Esophagus muscularis mucosa (tissue), 4 donors: Measurements from ENCODE around the gene COL25A1. TPM values are rescaled to one million over a fixed set of nuclear protein-coding genes. Genes with fewer than 3 reads are reported as not detected.

Experiments used
- DNase-seq: peaks from one replicate; pipeline ENCODE4 v3.0.0-alpha.2; 2017; ENCODE audit errors: extremely low spot score
- H3K27ac ChIP-seq, 4 donors: fragments of 200-600 bp; sonication (generic); replicated peaks in 1 of 4; 1 replicate in 3 of 4; 2 replicates in 1 of 4; pipeline ENCODE4 v1.5.1; 2016 to 2019; ENCODE audit warnings: mild to moderate bottlenecking in 1 of 4
- H3K27me3 ChIP-seq, 4 donors: fragments of 200-600 bp; sonication (generic); one replicate each; pipeline versions ENCODE4 v1.5.1 to v1.6.0; 2016 to 2019
- H3K36me3 ChIP-seq, 4 donors: fragments of 200-600 bp; sonication (generic); one replicate each; pipeline ENCODE4 v1.5.1; 2016 to 2019
- H3K4me1 ChIP-seq, 4 donors: fragments of 200-600 bp; sonication (generic); one replicate each; pipeline ENCODE4 v1.5.1; 2016 to 2019
- H3K4me3 ChIP-seq, 4 donors: fragments of 200-600 bp; sonication (generic); 1 replicate in 2 of 4; 2 replicates in 2 of 4; pipeline ENCODE4 v1.5.1; 2016 to 2019; ENCODE audit warnings: mild to moderate bottlenecking in 4 of 4, moderate library complexity in 1 of 4
- H3K9me3 ChIP-seq, 4 donors: fragments of 200-600 bp; sonication (generic); 1 replicate in 3 of 4; 2 replicates in 1 of 4; pipeline ENCODE4 v1.5.1; 2016 to 2019
- CTCF ChIP-seq, 3 experiments: fragments of 200-600 bp in 2 of 3; fragments of 450-650 bp in 1 of 3; sonication (generic) in 2 of 3; IDR thresholded peaks; one replicate each; pipeline ENCODE4 v1.5.1; 2017 to 2019; ENCODE audit warnings: antibody characterized with exemption in 3 of 3, mild to moderate bottlenecking in 2 of 3, moderate library complexity in 1 of 3
- EP300 ChIP-seq: sonication (generic); formaldehyde crosslinking; IDR thresholded peaks from one replicate; pipeline ENCODE4 v1.6.1; 2017; ENCODE audit warnings: antibody characterized with exemption
- POLR2A ChIP-seq: fragments of 450-650 bp; IDR thresholded peaks from one replicate; pipeline ENCODE4 v1.6.1; 2017; ENCODE audit warnings: antibody characterized with exemption, moderate library complexity, mild to moderate bottlenecking, low read depth
- POLR2AphosphoS5 ChIP-seq, 2 donors: sonication (generic); formaldehyde crosslinking; IDR thresholded peaks; one replicate each; pipeline ENCODE4 v1.6.1; 2017; ENCODE audit warnings: antibody characterized with exemption in 2 of 2
- WGBS: methylation state at CpG from one replicate; pipeline ENCODE4 v1.1.5; 2018; 5-methylcytosine and 5-hydroxymethylcytosine counted together
- intact Hi-C: fragments of 100-400 bp; cut with DNase I; formaldehyde crosslinking; loops from one replicate; pipeline ENCODE4 v1.15.1; 2023
- total RNA-seq, 4 donors: library from RNA; depleted of rRNA; stranded (reverse); fragments of >200 nt; gene quantifications; one replicate each; pipeline versions ENCODE4 v1.1.0 to v1.2.1, GENCODE V29; 2016

COL25A1 gene
- total RNA-seq, 4 donors from 2014 or later = 1.0 to 3.7 (median 2.0) TPM

- Histone ChIP-seq H3K4me3 (no peak overlapping the region), H3K36me3 (no peaks in the 10 kb centered on the region), H3K4me1 (no peaks in the 10 kb centered on the region), H3K9me3 (no peaks in the 10 kb centered on the region), H3K27ac (no peak overlapping the region), H3K27me3 (no peaks in the 10 kb centered on the region)
- intact Hi-C loops = no loop called here
- no peak for DNase-seq
- no peak for TF ChIP-seq CTCF (IDR thresholded peaks at IDR 0.05)
- TF ChIP-seq POLR2A = no peak
- TF ChIP-seq EP300 = no peak
- TF ChIP-seq POLR2AphosphoS5 (IDR thresholded peaks at IDR 0.05) = no peak
These were observed 417.9 kb downstream of the COL25A1 start for GRCh38 chr4:108884596-108884995.

DNA sequence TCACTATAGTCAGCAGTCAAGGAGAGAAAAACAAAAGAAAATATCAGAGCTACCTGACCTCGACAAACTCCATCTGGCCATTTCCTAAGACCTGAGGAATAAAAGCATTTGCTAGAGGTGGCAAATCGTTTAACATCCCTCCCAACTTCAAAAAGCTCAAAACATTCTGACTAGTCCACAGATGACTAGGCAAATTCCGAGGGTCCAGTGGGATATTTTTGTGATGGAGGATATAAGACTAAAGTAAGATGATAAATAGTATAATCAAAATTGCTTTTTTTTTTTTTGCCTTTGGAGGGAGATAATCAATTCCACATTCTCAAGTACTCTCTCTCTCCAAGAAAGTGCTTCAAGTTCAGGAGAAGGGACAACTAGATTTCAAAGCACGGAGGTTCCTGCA lies 420.5 kb downstream of the COL25A1 start:
- intact Hi-C loops = no loop called here
- H3K4me1 ChIP-seq = no peaks in the 10 kb centered on the region
- no peak overlapping the region for H3K4me3 ChIP-seq
- H3K27me3 ChIP-seq = no peaks in the 10 kb centered on the region
- H3K9me3 ChIP-seq = no peaks in the 10 kb centered on the region
- 82% methylated on average over 4 of the region's 4 CpGs for WGBS
- H3K36me3 ChIP-seq = no peaks in the 10 kb centered on the region
- TF ChIP-seq CTCF (IDR thresholded peaks at IDR 0.05) (no peak), POLR2A (no peak), POLR2AphosphoS5 (IDR thresholded peaks at IDR 0.05) (no peak), EP300 (no peak)
- DNase-seq = no peak
- no peak overlapping the region for H3K27ac ChIP-seq

DNA sequence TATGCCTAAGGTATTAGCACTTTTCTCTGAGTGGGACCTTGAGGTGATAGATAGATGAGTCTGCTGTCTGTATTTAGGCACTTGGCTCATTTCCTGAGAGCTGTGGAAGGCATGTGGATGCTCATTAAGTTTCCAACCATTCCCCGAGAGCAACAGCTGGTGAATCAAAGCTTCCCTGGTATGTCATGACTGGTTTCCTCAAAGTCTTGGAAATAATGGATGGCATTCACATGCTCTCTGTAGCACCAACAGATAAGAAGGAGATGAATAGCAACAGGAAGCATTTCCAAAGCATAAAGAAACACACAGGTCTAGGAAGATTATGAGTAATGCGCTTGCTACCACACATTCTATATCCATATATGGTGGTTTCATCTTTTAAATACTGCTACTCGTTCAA lies 421.3 kb downstream of the COL25A1 start:
- H3K4me3 ChIP-seq = no peak overlapping the region
- DNase-seq = no peak
- no peak overlapping the region for H3K27ac ChIP-seq
- no peaks in the 10 kb centered on the region for H3K4me1 ChIP-seq
- no peaks in the 10 kb centered on the region for H3K9me3 ChIP-seq
- no peaks in the 10 kb centered on the region for H3K27me3 ChIP-seq
- intact Hi-C loops = no loop called here
- 72% methylated on average over 3 of the region's 3 CpGs for WGBS
- no peak for TF ChIP-seq CTCF (IDR thresholded peaks at IDR 0.05)
- no peak for TF ChIP-seq POLR2AphosphoS5 (IDR thresholded peaks at IDR 0.05)
- TF ChIP-seq POLR2A = no peak
- no peak for TF ChIP-seq EP300
- no peaks in the 10 kb centered on the region for H3K36me3 ChIP-seq

DNA sequence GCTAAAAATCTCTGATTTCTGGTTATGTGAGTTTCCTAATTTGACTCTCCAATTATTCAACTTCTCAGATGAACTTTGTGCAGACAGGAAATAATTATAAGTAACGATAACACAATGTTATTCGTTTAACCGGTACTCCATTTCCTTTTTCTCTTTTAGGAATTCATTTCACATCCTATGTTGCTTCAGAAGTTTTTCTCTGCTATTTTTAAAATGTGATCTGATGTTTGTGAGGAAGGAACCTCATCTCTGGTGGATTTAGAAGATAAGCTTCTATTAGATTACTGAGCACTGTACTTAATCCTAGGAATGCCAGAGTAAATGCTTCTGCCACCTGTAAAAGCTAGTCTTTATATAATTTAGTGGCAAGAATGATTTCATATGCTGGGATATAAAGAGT lies 423.7 kb downstream of the COL25A1 start:
- no peaks in the 10 kb centered on the region for H3K36me3 ChIP-seq
- no peaks in the 10 kb centered on the region for H3K4me1 ChIP-seq
- 40% methylated on average over 3 of the region's 3 CpGs for WGBS
- TF ChIP-seq POLR2A (no peak), EP300 (no peak), POLR2AphosphoS5 (IDR thresholded peaks at IDR 0.05) (no peak), CTCF (IDR thresholded peaks at IDR 0.05) (no peak)
- no peak overlapping the region for H3K4me3 ChIP-seq
- intact Hi-C loops = no loop called here
- no peaks in the 10 kb centered on the region for H3K27me3 ChIP-seq
- H3K9me3 ChIP-seq = no peaks in the 10 kb centered on the region
- DNase-seq = no peak
- no peak overlapping the region for H3K27ac ChIP-seq

DNA sequence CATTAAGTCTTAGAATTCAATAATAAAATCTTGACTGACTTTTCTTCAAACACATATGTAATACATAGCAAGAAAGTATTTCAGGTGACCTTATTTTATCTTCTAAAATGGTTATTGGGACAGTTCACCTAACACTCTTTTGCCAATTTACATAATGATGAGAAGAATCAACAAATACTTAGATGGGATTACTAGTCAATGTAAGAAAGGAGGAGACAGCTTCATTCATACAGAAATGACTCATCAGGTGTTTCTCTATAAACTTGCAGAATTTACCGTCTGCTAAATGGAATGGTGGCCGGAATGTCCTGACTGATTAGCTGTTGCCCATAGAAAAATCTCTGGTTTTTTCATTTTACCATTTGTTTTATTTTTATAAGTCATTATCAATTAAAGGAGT lies 424.6 kb downstream of the COL25A1 start:
- no peak for DNase-seq
- WGBS = 95% methylated on average over 2 of the region's 2 CpGs
- H3K9me3 ChIP-seq = no peaks in the 10 kb centered on the region
- H3K27ac ChIP-seq = no peak overlapping the region
- no peaks in the 10 kb centered on the region for H3K27me3 ChIP-seq
- no peaks in the 10 kb centered on the region for H3K36me3 ChIP-seq
- no peak for TF ChIP-seq CTCF (IDR thresholded peaks at IDR 0.05)
- TF ChIP-seq EP300 = no peak
- TF ChIP-seq POLR2AphosphoS5 (IDR thresholded peaks at IDR 0.05) = no peak
- TF ChIP-seq POLR2A = no peak
- H3K4me3 ChIP-seq = no peak overlapping the region
- intact Hi-C loops = no loop called here
- no peaks in the 10 kb centered on the region for H3K4me1 ChIP-seq
